Measurements from ENCODE around the gene RMRP.
"Not testable (repeated sequence)": the region's sequence is repeated elsewhere in the genome, so short reads cannot be mapped to it uniquely, and the experiment has no call there.

DNA sequence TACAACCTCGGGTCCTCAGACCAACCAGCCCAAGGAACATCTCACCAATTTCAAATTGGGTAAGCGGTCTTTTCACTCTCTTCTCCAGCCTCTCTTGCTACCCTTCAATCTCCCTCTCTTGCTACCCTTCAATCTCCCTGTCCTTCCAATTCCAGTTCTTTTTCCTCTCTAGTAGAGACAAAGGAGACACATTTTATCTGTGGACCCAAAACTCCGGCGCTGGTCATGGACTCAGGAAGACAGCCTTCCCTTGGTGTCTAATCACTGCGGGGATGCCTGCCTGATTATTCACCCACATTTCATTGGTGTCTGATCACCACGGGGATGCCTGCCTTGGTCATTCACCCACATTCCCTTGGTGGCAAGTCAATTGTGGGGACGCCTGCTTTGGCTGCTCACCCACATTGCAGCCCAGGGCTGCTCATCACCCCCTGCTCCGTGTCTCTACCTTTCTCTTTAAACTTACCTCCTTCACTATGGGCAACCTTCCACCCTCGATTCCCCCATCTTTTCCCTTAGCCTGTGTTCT lies 20.3 kb downstream of the RMRP start:
- TF ChIP-seq CTCF (conservative IDR thresholded peaks at IDR 0.05; ENCODE audit: low read depth, low read length); EZH2phosphoT487 (IDR thresholded peaks at IDR 0.05; ENCODE audit: borderline replicate concordance, low read length); EZH2 (IDR thresholded peaks at IDR 0.05; ENCODE audit: low read length, unreplicated experiment): not testable (repeated sequence)
